ENCODE results near the gene ILK.

- TF ChIP-seq, protein P1, sequence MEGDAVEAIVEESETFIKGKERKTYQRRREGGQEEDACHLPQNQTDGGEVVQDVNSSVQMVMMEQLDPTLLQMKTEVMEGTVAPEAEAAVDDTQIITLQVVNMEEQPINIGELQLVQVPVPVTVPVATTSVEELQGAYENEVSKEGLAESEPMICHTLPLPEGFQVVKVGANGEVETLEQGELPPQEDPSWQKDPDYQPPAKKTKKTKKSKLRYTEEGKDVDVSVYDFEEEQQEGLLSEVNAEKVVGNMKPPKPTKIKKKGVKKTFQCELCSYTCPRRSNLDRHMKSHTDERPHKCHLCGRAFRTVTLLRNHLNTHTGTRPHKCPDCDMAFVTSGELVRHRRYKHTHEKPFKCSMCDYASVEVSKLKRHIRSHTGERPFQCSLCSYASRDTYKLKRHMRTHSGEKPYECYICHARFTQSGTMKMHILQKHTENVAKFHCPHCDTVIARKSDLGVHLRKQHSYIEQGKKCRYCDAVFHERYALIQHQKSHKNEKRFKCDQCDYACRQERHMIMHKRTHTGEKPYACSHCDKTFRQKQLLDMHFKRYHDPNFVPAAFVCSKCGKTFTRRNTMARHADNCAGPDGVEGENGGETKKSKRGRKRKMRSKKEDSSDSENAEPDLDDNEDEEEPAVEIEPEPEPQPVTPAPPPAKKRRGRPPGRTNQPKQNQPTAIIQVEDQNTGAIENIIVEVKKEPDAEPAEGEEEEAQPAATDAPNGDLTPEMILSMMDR (IDR thresholded peaks at IDR 0.05; ENCODE audit: insufficient read depth, low read depth, low read length): no peak
- TF ChIP-seq EZH2 (IDR thresholded peaks at IDR 0.05; ENCODE audit: insufficient read depth, low read length): no peak
These were observed 13.8 kb downstream of the ILK start for GRCh38 chr11:6617315-6617781.
